ENCODE measurements around the gene PRDM11.

PRDM11 gene

GRCh38 chr11:45259592-45259991 is 113.2 kb downstream of the PRDM11 start:
- DNase-seq (ENCODE audit: low read depth in 2 of 2, low spot score in 1 of 2): no peak

GRCh38 chr11:45260071-45260470 is 113.6 kb downstream of the PRDM11 start:
- no peak for DNase-seq (ENCODE audit: low read depth in 2 of 2, low spot score in 1 of 2)

- DNase-seq (ENCODE audit: low read depth in 2 of 2, low spot score in 1 of 2): no peak
These were observed 116.5 kb downstream of the PRDM11 start for GRCh38 chr11:45262900-45263299.

- DNase-seq (ENCODE audit: low read depth in 2 of 2, low spot score in 1 of 2): no peak
These were observed 117.3 kb downstream of the PRDM11 start for GRCh38 chr11:45263773-45264172.

GRCh38 chr11:45264839-45265515 is 118.5 kb downstream of the PRDM11 start:
- DNase-seq (ENCODE audit: low read depth in 2 of 2, low spot score in 1 of 2): no peak

- DNase-seq (ENCODE audit: low read depth in 2 of 2, low spot score in 1 of 2): no peak
These were observed 119.7 kb downstream of the PRDM11 start for GRCh38 chr11:45265969-45266675.

- DNase-seq (ENCODE audit: low read depth in 2 of 2, low spot score in 1 of 2): no peak
These were observed 120.2 kb downstream of the PRDM11 start for GRCh38 chr11:45266676-45267020.

GRCh38 chr11:45267052-45267451 is 120.6 kb downstream of the PRDM11 start:
- no peak for DNase-seq (ENCODE audit: low read depth in 2 of 2, low spot score in 1 of 2)

GRCh38 chr11:45267652-45268299 is 121.3 kb downstream of the PRDM11 start:
- no peak for DNase-seq (ENCODE audit: low read depth in 2 of 2, low spot score in 1 of 2)

- no peak for DNase-seq (ENCODE audit: low read depth in 2 of 2, low spot score in 1 of 2)
These were observed 123.2 kb downstream of the PRDM11 start for GRCh38 chr11:45269678-45270077.

- DNase-seq (ENCODE audit: low read depth in 2 of 2, low spot score in 1 of 2): no peak
These were observed 124.7 kb downstream of the PRDM11 start for GRCh38 chr11:45270946-45271716.

GRCh38 chr11:45272701-45273100 is 126.3 kb downstream of the PRDM11 start:
- DNase-seq (ENCODE audit: low read depth in 2 of 2, low spot score in 1 of 2): no peak

GRCh38 chr11:45273509-45273908 is 127.1 kb downstream of the PRDM11 start:
- DNase-seq (ENCODE audit: low read depth in 2 of 2, low spot score in 1 of 2): no peak

GRCh38 chr11:45274206-45274605 is 127.8 kb downstream of the PRDM11 start:
- DNase-seq (ENCODE audit: low read depth in 2 of 2, low spot score in 1 of 2): no peak

- DNase-seq (ENCODE audit: low read depth in 2 of 2, low spot score in 1 of 2): no peak
These were observed 129.4 kb downstream of the PRDM11 start for GRCh38 chr11:45275828-45276227.

- DNase-seq (ENCODE audit: low read depth in 2 of 2, low spot score in 1 of 2): no peak
These were observed 132.3 kb downstream of the PRDM11 start for GRCh38 chr11:45278714-45279113.

- no peak for DNase-seq (ENCODE audit: low read depth in 2 of 2, low spot score in 1 of 2)
These were observed 133.2 kb downstream of the PRDM11 start for GRCh38 chr11:45279645-45280044.

GRCh38 chr11:45280449-45280848 is 134.0 kb downstream of the PRDM11 start:
- DNase-seq (ENCODE audit: low read depth in 2 of 2, low spot score in 1 of 2): no peak

- no peak for DNase-seq (ENCODE audit: low read depth in 2 of 2, low spot score in 1 of 2)
These were observed 135.6 kb downstream of the PRDM11 start for GRCh38 chr11:45282081-45282480.

Data from stimulated activated CD8-positive, alpha-beta memory T cell treated with anti-CD3 and anti-CD28 coated beads, Interleukin-4, amount 100 ng/mL, for 1 hour (primary cell).